EH (cell line): ENCODE results near the gene UBR1.
"Not testable (repeated sequence)": the region's sequence is repeated elsewhere in the genome, so short reads cannot be mapped to it uniquely, and the experiment has no call there.

ENCODE experiments used
- DNase-seq: peaks from one replicate; pipeline ENCODE4 v3.0.0-alpha.2; 2015; ENCODE audit warnings: low read depth

UBR1 gene

GRCh38 chr15:43052860-43053259, 53.0 kb downstream of the UBR1 start:
- no peak for DNase-seq

GRCh38 chr15:43048935-43049334, 56.9 kb downstream of the UBR1 start:
- DNase-seq, result no peak

- DNase-seq, result no peak
Measured at GRCh38 chr15:43046484-43046883, 59.4 kb downstream of the UBR1 start.

GRCh38 chr15:43042885-43043284, 63.0 kb downstream of the UBR1 start:
- no peak for DNase-seq

GRCh38 chr15:43041085-43041484, 64.8 kb downstream of the UBR1 start:
- DNase-seq, result not testable (repeated sequence)

- not testable (repeated sequence) for DNase-seq
Measured at GRCh38 chr15:43035240-43035639, 70.6 kb downstream of the UBR1 start.

GRCh38 chr15:43029476-43029875, 76.4 kb downstream of the UBR1 start:
- DNase-seq, result no peak

GRCh38 chr15:43025150-43025549, 80.7 kb downstream of the UBR1 start:
- DNase-seq, result no peak

- not testable (repeated sequence) for DNase-seq
Measured at GRCh38 chr15:43014671-43015070, 91.2 kb downstream of the UBR1 start.

- DNase-seq, result no peak
Measured at GRCh38 chr15:43009206-43009605, 96.6 kb downstream of the UBR1 start.

- DNase-seq, result no peak
Measured at GRCh38 chr15:43008150-43008549, 97.7 kb downstream of the UBR1 start.

GRCh38 chr15:43007551-43007950, 98.3 kb downstream of the UBR1 start:
- no peak for DNase-seq

- no peak for DNase-seq
Measured at GRCh38 chr15:43006991-43007390, 98.8 kb downstream of the UBR1 start.

GRCh38 chr15:43004886-43005595, 100.8 kb downstream of the UBR1 start:
- DNase-seq, result not testable (repeated sequence)

- peak; percentile 50 for DNase-seq
Measured at GRCh38 chr15:42999201-42999779, 106.5 kb downstream of the UBR1 start.

GRCh38 chr15:42996871-42997270, 109.0 kb downstream of the UBR1 start:
- no peak for DNase-seq

- peak; percentile 77 for DNase-seq
Measured at GRCh38 chr15:42994546-42994945, 111.3 kb downstream of the UBR1 start.

GRCh38 chr15:42992626-42993025, 113.2 kb downstream of the UBR1 start:
- peak; percentile 23 for DNase-seq

- DNase-seq, result no peak
Measured at GRCh38 chr15:42986693-42987342, 119.0 kb downstream of the UBR1 start.

- no peak for DNase-seq
Measured at GRCh38 chr15:42984493-42985034, 121.3 kb downstream of the UBR1 start.

GRCh38 chr15:42979113-42979512, 126.7 kb downstream of the UBR1 start:
- DNase-seq, result not testable (repeated sequence)

- no peak for DNase-seq
Measured at GRCh38 chr15:42974202-42974862, 131.5 kb downstream of the UBR1 start.

- DNase-seq, result no peak
Measured at GRCh38 chr15:42973114-42973513, 132.7 kb downstream of the UBR1 start.
